Activated T-cell treated with anti-CD3 and anti-CD28 coated beads for 24 hours (primary cell): ENCODE results near the gene PLD3.
"Not testable (repeated sequence)": the region's sequence is repeated elsewhere in the genome, so short reads cannot be mapped to it uniquely, and the experiment has no call there.

Source experiments
- DNase-seq: peaks from one replicate; pipeline ENCODE4 v3.0.0-alpha.2; 2020; ENCODE audit warnings: low read depth

The PLD3 gene

GRCh38 chr19:40332669-40333068 is 15.8 kb upstream of the PLD3 start:
- DNase-seq: no peak

- DNase-seq: not testable (repeated sequence)
Observed at GRCh38 chr19:40333083-40333482, 15.4 kb upstream of the PLD3 start.

GRCh38 chr19:40335101-40335500 is 13.4 kb upstream of the PLD3 start:
- no peak for DNase-seq

DNA sequence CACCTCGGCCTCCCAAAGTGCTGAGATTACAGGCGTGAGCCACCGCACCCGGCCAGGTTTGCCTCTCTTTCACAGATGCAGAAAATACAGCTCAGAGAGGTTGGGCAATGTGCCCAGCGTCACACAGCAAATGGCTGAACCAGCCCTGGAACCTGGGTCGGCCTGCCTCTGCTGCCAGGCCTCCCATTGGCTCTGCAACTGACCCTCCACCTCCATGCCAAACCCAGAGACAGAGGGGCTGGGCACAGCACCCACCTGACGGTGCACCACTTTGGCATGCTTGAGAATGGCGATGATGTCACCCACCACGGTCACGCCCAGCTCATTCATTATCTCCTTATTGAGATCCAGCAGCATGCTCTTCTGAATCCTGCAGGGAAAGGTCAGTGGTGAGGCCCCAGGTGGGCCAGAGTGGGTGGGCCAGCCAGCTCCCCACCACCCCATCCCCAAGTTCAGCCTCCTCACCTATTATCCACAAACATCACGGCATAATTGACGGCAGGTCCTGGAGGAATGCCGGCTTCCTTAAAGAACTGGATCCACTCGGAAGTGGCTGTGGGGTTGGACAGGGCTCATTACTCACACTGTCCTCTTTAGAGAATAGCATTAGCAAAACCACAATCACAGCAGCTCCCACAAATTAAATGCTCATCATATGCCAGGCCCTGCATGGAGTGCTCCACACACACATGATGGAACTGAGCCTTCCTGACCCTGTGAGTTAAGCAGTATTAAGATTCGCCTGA is 12.5 kb upstream of the PLD3 start:
- DNase-seq: no peak

- DNase-seq: no peak
Observed at GRCh38 chr19:40336601-40336900, 11.9 kb upstream of the PLD3 start.

DNA sequence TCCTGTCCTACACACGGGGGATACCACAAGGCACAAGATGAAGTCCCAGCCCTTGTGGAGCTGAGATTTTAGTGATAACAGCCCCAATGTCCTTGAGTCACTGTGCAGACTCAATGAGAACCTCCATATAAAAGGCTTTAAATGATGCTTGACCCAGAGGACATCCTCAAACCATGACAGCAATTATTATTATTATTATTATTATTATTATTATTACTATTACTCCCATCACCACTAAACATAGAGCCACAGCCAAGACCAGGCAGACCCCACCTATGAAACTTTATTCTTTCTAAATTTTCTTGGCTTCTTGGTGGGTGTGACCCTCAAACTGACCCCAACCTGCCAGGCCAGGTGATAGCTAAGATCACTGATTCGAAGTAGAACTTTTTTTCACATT is 11.4 kb upstream of the PLD3 start:
- no peak for DNase-seq

DNA sequence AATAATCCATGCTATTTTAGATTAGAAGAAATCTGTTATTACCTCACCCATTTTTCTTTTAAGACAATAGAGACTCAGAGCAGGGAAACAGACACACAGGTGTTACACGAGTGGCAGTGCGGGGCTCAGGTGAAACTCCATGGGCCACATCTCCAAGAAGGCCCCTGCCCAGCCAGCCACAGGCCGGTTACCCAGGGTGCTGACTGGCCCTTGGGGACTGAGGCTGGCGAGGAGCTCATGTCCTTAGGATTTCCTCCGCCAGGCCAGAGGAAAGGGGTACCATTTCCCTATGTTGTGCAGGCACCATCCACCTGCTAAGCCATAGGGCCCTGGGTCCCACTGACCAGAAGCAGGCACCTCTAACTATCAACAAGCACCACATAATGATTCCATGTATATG is 10.9 kb upstream of the PLD3 start:
- DNase-seq: no peak

DNA sequence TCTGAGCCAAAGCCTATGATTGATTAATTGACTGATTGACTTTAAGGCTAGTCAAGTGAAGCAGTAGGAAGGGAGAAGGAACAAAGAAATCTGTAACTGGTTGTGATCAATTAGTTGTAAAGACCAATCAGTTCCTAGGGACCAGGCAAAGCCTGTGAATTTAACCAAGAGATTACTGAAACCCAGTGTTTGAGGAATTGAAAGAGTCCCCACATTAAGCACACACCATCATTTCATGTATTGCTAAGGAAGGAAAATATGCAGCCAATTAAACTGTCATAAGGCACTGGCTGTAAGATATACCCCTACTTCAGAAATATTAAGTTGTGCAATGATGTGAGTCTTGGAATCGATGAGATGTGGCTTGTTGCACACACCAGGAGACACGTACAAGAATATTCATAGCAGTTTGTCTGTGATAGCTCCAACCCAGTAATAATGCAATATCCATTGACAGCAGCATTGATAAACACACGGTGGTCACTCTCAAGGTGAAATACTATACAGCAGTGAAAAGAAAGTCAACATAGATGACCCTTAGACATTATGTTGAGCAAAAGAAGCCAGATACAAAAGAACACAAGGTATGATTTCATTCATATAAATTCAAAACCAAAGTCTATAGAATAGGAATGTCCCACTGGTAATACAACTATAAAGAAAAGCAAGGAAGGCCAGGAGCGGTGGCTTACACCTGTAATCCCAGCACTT is 9.3 kb upstream of the PLD3 start:
- no peak for DNase-seq

DNA sequence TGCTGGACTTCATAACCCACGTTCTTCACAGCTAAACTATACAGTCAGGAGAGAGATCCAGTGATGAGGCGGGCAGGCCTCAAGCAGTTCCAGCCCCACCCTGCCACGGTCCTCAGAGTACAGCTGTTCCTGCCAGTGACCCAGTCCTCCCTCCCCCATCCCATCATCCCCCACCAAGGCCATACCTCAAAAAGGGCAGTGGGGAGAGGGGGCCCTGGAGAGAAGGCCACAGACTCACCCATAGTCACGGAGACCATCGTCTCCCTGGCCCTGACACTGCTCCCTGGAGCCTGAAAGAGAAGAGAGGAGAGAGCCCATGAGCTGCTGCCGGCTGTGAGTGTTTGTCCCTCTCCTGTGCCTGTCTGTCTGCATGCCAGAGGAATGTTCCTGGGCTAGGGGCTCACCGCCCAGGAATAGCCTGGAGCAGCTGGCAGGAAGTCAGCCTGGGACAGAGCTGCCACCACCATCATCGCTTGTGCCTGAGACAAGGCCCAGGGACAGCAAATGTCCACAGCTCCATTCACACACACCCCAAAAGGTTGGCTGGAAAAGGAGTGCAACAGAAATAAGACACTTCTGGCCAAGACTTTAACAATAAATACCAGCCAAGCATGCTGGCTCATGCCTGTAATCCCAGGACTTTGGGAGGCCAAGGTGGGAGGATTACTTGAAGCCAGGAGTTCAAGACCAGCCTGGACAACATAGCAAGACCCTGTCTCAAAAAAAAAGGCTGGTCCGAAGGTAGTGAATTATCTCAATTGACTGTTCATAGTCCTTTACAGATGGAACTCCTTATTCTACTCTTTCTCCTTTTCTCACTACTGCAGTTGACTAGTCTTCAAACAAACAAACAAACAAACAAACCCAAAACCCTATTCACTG is 6.7 kb upstream of the PLD3 start:
- DNase-seq: no peak

GRCh38 chr19:40342644-40343311 is 5.7 kb upstream of the PLD3 start:
- no peak for DNase-seq

GRCh38 chr19:40344422-40344821 is 4.1 kb upstream of the PLD3 start:
- DNase-seq: no peak

GRCh38 chr19:40348961-40349507 is 539 bp downstream of the PLD3 start:
- peak; percentile 2 for DNase-seq

GRCh38 chr19:40355975-40356680 is 7.6 kb downstream of the PLD3 start:
- no peak for DNase-seq

DNA sequence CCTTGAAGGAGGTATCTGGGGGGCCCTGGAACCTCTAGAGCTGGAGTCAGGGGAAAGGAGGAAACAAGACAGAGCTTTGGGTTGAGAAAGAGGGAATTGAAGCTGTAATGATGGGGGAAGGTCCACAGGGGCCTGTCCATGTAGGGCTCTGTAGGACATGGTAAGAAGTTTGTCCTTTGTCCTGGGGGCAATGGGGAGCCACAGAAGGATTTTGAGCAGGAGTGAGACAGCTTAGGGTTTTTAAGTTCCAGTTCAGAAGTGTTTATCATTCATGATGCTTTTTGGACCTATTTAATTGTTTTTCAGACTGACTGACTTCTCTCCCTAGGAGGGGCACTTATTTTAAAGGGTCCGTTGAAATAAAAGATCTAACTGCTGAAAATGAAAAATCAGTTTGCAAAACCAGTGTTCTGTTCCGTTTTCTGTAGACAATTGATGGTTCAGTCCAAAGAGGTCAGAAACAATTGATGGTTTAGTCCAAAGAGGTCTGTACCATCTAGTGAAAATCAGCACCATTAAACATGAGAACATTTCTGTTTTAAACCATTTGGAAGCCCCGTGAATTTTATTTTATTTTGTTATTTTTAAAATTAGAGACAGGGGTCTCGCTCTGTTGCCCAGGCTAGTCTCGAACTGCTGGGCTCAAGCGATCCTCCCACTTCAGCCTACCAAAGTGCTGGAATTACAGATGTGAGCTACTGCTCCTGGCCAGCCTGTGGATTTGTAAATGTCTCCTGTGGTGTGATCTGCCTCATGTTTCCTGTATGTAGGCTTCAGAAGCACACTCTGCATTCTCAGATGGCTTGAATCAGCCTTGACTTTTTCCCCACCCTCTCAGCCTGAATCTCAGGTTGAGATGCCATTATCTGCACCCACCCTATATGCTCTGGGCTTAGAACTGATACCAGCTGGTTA is 8.4 kb downstream of the PLD3 start:
- no peak for DNase-seq

DNA sequence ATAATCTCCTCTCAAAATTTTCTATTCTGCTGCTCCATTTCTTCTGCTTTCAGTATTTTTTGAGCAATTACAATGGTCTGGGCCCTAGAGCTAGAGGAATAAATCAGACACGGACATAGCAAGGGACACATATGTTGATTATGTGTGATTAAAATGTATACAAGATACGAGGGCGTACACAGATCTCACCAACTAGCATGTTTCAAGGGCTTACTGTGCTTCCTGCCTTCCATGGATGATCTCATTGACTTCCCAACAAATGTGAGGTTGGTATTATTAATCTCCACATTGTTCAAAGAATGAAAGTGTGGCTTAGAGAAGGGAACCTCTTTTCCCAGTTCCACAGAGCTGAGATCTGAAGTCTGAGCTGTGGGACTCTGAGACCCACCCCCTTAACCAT is 9.1 kb downstream of the PLD3 start:
- DNase-seq: no peak

GRCh38 chr19:40358773-40359172 is 10.3 kb downstream of the PLD3 start:
- no peak for DNase-seq

DNA sequence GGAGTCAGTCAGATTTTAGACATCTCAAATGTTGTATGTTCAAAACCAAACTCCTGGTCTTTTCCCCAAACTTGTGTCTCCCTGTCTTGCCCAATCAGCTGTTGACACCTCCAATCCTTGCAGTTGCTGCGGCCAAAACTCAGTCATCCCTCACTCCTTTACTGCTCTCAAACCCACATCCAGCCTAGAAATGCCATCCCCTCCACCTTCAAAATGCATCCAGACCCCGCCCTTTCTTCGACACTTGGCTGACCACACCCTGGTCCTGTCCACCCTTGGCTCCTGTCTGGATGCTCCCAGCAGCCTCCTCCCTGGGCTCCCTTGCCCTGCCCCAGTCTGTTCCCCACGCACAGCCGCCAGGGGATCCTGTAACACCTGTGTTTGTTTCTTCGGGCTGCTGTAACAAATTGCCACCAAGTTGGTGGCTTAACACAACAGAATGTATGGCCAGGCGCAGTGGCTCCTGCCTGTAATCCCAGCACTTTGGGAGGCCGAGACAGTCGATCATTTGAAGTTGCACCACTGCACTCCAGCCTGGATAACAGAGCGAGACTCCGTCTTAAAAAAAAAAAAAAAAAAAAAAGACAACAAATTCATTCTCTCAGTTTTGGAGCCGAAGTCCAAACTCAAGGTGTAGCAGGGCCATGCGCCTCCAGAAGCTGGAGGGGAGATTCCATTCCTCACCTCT is 11.7 kb downstream of the PLD3 start:
- DNase-seq: no peak

- DNase-seq: no peak
Observed at GRCh38 chr19:40360708-40361241, 12.3 kb downstream of the PLD3 start.

DNA sequence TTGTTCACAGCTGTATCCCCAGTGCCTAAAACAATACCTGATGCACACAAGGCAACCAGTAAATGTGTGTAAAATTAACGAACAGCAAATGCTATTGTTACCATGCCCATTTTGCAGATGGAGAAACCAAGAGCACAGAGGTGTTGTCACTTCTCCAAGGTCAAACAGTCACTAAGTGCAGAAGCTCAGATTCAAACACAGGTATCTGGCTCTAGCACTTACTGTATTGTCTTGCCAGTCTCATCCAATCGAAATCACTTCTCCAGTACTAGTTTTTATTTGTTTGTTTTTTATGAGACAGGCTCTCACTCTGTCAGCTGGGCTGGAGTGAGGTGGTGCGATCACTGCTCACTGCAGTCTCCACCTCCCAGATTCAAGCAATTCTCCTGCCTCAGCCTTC is 13.7 kb downstream of the PLD3 start:
- DNase-seq: no peak

DNA sequence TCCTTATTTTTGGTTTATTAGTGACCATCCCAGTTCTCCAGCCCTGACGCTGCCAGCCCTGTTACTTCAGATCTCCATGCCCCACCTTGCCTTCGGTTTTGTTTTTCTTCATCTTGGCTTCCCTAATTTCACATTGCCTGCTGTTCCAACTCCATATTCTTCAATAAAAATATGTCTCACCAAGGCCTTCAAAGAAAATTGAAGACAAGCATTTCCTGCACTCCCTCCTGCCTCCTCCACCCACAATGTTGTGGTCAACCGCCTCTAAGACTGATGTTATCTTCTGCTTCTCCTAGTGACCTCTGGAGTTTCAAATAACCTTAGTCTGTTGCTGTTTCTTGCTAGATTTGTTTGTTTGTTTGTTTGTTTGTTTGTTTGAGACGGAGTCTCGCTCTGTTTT is 14.6 kb downstream of the PLD3 start:
- DNase-seq: no peak
